Osteocyte (in vitro differentiated cells): ENCODE data around the gene DEF6. TPM values are rescaled to one million over a fixed set of nuclear protein-coding genes. Genes with fewer than 3 reads are reported as not detected.

Source experiments
- DNase-seq: peaks from one replicate; pipeline ENCODE4 v3.0.0; 2021; ENCODE audit warnings: mixed read lengths; ENCODE audit not compliant: unreplicated experiment; ENCODE audit errors: extremely low spot score
- H3K27ac Mint-ChIP-seq: one replicate; pipeline ENCODE4 v1.8.0; 2021; ENCODE audit warnings: mild to moderate bottlenecking, mixed read lengths; ENCODE audit not compliant: unreplicated experiment
- H3K27me3 Mint-ChIP-seq: one replicate; pipeline ENCODE4 v1.8.0; 2021; ENCODE audit warnings: mixed read lengths; ENCODE audit not compliant: unreplicated experiment
- H3K36me3 Mint-ChIP-seq: one replicate; pipeline ENCODE4 v1.8.0; 2021; ENCODE audit warnings: mixed read lengths; ENCODE audit not compliant: unreplicated experiment
- H3K4me1 Mint-ChIP-seq: one replicate; pipeline ENCODE4 v1.8.0; 2021; ENCODE audit warnings: mixed read lengths; ENCODE audit not compliant: unreplicated experiment
- H3K4me3 Mint-ChIP-seq: one replicate; pipeline ENCODE4 v1.8.0; 2021; ENCODE audit warnings: mild to moderate bottlenecking, moderate library complexity, mixed read lengths; ENCODE audit not compliant: unreplicated experiment
- H3K9me3 Mint-ChIP-seq: one replicate; pipeline ENCODE4 v1.8.0; 2021; ENCODE audit warnings: mixed read lengths; ENCODE audit not compliant: unreplicated experiment
- total RNA-seq: library from RNA; stranded (reverse); gene quantifications from 2 replicates; pipeline ENCODE4 v1.2.1, GENCODE V29; 2021
- TF ChIP-seq, protein P1 (sequence below): fragments of 200-600 bp; sonication (generic); IDR thresholded peaks from 2 replicates; pipeline ENCODE4 v1.5.0; 2021; ENCODE audit warnings: antibody characterized with exemption, mild to moderate bottlenecking, moderate library complexity

DEF6 gene
- total RNA-seq, 1 donor from 2014 or later, result 0.59 TPM

DNA sequence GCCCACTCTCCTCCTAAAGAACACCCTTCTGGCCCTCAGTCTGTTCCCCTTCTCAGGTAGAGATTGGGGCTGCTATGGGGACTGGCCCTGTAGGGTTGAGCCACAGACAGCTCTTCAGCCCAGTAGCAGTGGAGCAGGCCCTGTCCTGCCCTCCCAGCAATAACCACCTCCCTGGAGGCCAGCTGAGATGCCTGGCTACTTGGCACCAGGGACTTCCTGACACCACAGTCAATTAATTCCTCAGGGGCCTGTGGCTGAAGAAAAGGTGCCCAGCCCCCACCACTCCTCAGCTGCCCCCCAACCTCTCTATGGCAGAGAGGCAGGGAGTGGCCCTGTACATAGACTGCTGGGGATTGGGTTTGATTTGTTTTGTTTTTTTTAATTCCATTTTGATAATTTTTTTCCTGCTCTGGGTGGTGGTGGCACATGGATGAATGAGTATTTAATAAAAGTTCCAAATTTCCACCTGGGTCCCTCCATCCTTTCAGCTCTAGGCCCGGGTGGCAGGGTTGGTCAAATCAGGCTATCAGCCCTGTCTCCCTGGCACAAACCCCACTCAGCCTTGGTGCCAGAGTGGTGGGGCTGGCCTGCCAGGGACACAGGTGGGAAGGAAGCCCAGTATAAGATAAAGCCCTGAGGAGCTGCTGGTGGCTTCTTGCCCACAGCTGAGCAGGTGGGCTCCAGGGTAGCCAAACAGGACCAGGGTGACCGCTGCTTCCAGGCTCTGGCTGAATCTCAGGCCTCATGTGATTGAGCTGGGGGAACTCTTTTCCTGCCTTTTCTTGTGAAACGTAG is 1.9 kb upstream of the DEF6 start:
- Mint-ChIP-seq H3K36me3 (peaks cover 20% of the 10 kb centered on the region), H3K27ac (no peak overlapping the region), H3K9me3 (no peaks in the 10 kb centered on the region), H3K27me3 (no peaks in the 10 kb centered on the region), H3K4me3 (no peak overlapping the region), H3K4me1 (peaks cover 7% of the 10 kb centered on the region)
- no peak for DNase-seq
- TF ChIP-seq, protein P1, sequence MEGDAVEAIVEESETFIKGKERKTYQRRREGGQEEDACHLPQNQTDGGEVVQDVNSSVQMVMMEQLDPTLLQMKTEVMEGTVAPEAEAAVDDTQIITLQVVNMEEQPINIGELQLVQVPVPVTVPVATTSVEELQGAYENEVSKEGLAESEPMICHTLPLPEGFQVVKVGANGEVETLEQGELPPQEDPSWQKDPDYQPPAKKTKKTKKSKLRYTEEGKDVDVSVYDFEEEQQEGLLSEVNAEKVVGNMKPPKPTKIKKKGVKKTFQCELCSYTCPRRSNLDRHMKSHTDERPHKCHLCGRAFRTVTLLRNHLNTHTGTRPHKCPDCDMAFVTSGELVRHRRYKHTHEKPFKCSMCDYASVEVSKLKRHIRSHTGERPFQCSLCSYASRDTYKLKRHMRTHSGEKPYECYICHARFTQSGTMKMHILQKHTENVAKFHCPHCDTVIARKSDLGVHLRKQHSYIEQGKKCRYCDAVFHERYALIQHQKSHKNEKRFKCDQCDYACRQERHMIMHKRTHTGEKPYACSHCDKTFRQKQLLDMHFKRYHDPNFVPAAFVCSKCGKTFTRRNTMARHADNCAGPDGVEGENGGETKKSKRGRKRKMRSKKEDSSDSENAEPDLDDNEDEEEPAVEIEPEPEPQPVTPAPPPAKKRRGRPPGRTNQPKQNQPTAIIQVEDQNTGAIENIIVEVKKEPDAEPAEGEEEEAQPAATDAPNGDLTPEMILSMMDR, result no peak

DNA sequence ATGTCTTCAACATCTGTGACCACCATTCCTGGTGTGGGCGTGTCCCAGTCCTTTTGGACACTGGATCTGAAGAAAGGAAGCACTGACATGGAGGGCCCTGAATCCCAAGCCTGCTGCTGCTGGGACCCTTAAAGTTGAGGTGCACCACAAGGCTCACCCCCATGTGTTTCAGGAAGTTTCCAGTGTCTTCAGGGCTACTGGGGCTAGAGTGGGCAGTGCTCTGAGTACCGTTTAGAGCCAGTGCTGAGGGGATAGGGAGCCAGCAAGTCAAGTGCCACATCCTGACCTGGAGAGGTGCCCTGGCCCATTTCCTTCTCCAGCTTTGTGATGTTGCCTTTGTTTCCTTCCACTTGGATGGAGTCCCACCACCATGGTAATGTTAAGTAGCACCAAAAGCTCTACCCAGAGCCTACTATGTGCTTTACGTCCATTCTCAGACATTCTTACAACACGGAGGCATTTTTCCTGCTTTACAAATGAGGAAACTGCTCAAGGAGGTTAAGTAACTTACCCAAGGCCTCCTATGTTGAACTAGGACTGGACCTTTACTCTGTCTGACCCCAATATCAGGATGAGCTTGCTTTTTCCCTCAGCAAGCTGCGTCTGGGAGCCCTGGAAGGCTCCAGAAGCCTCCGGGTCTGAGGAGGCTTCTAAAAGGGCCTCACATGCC is 552 bp upstream of the DEF6 start:
- H3K36me3 Mint-ChIP-seq, result peaks cover 13% of the 10 kb centered on the region
- H3K27me3 Mint-ChIP-seq, result no peaks in the 10 kb centered on the region
- H3K9me3 Mint-ChIP-seq, result no peaks in the 10 kb centered on the region
- no peak overlapping the region for H3K27ac Mint-ChIP-seq
- H3K4me1 Mint-ChIP-seq, result peaks cover 7% of the 10 kb centered on the region
- DNase-seq, result no peak
- TF ChIP-seq, protein P1, result no peak
- no peak overlapping the region for H3K4me3 Mint-ChIP-seq

DNA sequence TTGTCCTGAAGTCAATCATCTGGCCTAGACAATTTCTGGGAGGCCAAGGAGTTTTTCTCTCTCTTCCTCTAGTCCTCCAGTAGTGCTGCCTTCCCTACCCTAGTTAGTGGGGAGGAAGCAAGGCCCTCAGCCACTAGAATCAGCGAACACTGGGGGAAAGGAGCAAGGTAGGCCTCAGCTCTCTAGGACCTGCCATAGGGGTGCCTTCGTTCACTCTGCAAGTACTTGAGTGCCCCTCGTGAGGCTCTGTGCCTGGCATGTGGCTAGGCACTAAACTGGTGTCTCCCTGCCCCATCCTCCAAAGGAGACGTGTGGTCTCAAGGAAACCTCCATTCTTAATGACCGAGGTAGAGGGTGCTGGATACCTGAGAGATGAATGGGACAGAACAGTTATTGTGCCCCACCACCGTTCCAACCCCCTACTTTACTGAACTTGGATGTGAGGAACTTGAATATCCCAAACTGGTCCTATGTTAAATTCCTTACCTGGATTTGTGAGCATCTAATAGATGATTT is 1.1 kb downstream of the DEF6 start:
- H3K27me3 Mint-ChIP-seq, result no peaks in the 10 kb centered on the region
- H3K4me1 Mint-ChIP-seq, result peaks cover 17% of the 10 kb centered on the region
- no peaks in the 10 kb centered on the region for H3K9me3 Mint-ChIP-seq
- H3K36me3 Mint-ChIP-seq, result peaks cover 10% of the 10 kb centered on the region
- TF ChIP-seq, protein P1, result no peak
- H3K27ac Mint-ChIP-seq, result no peak overlapping the region
- no peak for DNase-seq
- no peak overlapping the region for H3K4me3 Mint-ChIP-seq

DNA sequence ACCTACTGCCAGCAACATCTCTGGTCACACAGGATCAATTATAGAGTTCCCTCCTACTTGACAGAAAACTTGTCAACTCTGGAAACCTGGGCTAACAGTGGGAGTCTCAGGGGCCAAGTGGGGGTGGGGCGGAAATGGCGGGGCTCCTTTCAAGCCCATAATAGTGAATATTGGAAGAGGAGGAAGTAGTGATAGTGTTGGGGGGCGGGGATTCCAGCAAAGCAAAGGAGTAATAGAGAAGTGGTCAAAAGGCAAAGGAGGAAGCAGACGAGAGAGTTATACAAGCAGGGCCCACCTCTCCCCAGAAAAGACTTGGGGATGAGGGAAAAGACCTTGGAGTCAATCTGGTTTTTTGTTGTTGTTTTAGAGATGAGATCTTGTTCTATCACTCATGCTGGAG is 2.1 kb downstream of the DEF6 start:
- no peak overlapping the region for H3K27ac Mint-ChIP-seq
- DNase-seq, result no peak
- H3K4me3 Mint-ChIP-seq, result no peak overlapping the region
- no peaks in the 10 kb centered on the region for H3K27me3 Mint-ChIP-seq
- H3K36me3 Mint-ChIP-seq, result peaks cover 3% of the 10 kb centered on the region
- peaks cover 17% of the 10 kb centered on the region for H3K4me1 Mint-ChIP-seq
- TF ChIP-seq, protein P1, result no peak
- no peaks in the 10 kb centered on the region for H3K9me3 Mint-ChIP-seq

DNA sequence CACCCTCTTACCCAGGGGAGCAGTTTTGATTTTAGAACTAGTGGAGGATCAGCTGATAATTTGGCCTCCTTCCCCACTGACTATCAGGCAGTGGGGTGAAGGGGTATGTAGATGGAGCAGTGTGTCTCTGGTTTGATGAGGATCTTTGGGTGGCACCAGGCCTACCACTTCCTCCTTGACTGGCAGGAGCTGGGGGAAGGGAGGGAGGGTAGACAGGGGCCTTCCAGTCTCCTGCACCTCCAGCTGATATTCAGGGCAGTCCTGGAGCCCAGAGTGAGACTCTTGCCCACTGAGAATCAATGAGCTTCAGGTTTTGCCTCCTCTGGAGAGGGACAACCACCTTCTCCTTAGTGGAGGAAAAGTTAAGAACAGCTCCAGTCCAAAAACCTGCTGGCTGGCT is 3.2 kb downstream of the DEF6 start:
- no peaks in the 10 kb centered on the region for H3K9me3 Mint-ChIP-seq
- peaks cover 17% of the 10 kb centered on the region for H3K4me1 Mint-ChIP-seq
- TF ChIP-seq, protein P1, result no peak
- H3K27ac Mint-ChIP-seq, result no peak overlapping the region
- H3K4me3 Mint-ChIP-seq, result no peak overlapping the region
- no peak for DNase-seq
- H3K27me3 Mint-ChIP-seq, result no peaks in the 10 kb centered on the region
- no peaks in the 10 kb centered on the region for H3K36me3 Mint-ChIP-seq
